Left renal pelvis (tissue), 4 donors: Measurements from ENCODE around the gene ZNF592. TPM values are rescaled to one million over a fixed set of nuclear protein-coding genes. Genes with fewer than 3 reads are reported as not detected.

Experiments used
- DNase-seq, 4 donors: peaks; one replicate each; pipeline ENCODE4 v3.0.0-alpha.2; 2013; ENCODE audit warnings: low read depth in 4 of 4, low spot score in 3 of 4
- polyA plus RNA-seq, 4 donors: library from polyadenylated mRNA; unstranded; fragments of 120-200 nt; gene quantifications; one replicate each; pipeline ENCODE4 v1.2.1, GENCODE V29; 2013; ENCODE audit not compliant: insufficient read length in 4 of 4

ZNF592 gene
- polyA plus RNA-seq, 4 donors = 27.2 to 33.4 (median 28.1) TPM

- no peak for DNase-seq
Measured at GRCh38 chr15:84772467-84772866, 24.1 kb downstream of the ZNF592 start.

- DNase-seq = no peak
Measured at GRCh38 chr15:84773716-84774115, 25.3 kb downstream of the ZNF592 start.

- DNase-seq = no peak
Measured at GRCh38 chr15:84775867-84776449, 27.6 kb downstream of the ZNF592 start.

GRCh38 chr15:84778194-84778593 lies 29.8 kb downstream of the ZNF592 start:
- no peak for DNase-seq

- DNase-seq = no peak
Measured at GRCh38 chr15:84780492-84780891, 32.1 kb downstream of the ZNF592 start.

- DNase-seq = no peak
Measured at GRCh38 chr15:84781495-84781894, 33.1 kb downstream of the ZNF592 start.

GRCh38 chr15:84782346-84782745 lies 34.0 kb downstream of the ZNF592 start:
- no peak for DNase-seq

- no peak for DNase-seq
Measured at GRCh38 chr15:84783493-84784251, 35.3 kb downstream of the ZNF592 start.

- DNase-seq = no peak
Measured at GRCh38 chr15:84784262-84784661, 35.9 kb downstream of the ZNF592 start.

- DNase-seq = no peak
Measured at GRCh38 chr15:84785053-84785452, 36.7 kb downstream of the ZNF592 start.

- DNase-seq = no peak
Measured at GRCh38 chr15:84788500-84788899, 40.1 kb downstream of the ZNF592 start.

- DNase-seq = no peak
Measured at GRCh38 chr15:84789762-84790161, 41.4 kb downstream of the ZNF592 start.

GRCh38 chr15:84790676-84791075 lies 42.3 kb downstream of the ZNF592 start:
- no peak for DNase-seq

GRCh38 chr15:84791763-84792162 lies 43.4 kb downstream of the ZNF592 start:
- DNase-seq = no peak

GRCh38 chr15:84793431-84794161 lies 45.2 kb downstream of the ZNF592 start:
- no peak for DNase-seq

GRCh38 chr15:84794162-84794547 lies 45.8 kb downstream of the ZNF592 start:
- no peak for DNase-seq

GRCh38 chr15:84795186-84795585 lies 46.8 kb downstream of the ZNF592 start:
- no peak for DNase-seq

- DNase-seq = no peak
Measured at GRCh38 chr15:84797212-84797611, 48.8 kb downstream of the ZNF592 start.

- DNase-seq = no peak
Measured at GRCh38 chr15:84797801-84798200, 49.4 kb downstream of the ZNF592 start.

- DNase-seq = no peak
Measured at GRCh38 chr15:84798436-84798946, 50.1 kb downstream of the ZNF592 start.

- no peak for DNase-seq
Measured at GRCh38 chr15:84799511-84800187, 51.3 kb downstream of the ZNF592 start.
